ENCODE results near the gene SUMO2. TPM values are rescaled to one million over a fixed set of nuclear protein-coding genes. Genes with fewer than 3 reads are reported as not detected.

SUMO2 gene
- total RNA-seq, 4 donors from 2014 or later, result 61.9 to 100 (median 82.1) TPM

GRCh38 chr17:75183999-75184884 is 1.5 kb upstream of the SUMO2 start:
- H3K4me1 ChIP-seq, result peaks cover 11 to 20% of the 10 kb centered on the region in 2 donors
- intact Hi-C loops (cut with DNase I), result loop anchor here (5.0 kb wide), 1 partner anchor 72 kb away; no protein-coding TSS in a partner anchor
- WGBS, 2 donors, result 96 to 97% methylated on average over 9 of the region's 9 CpGs
- H3K27me3 ChIP-seq, result no peaks in the 10 kb centered on the region
- no peak for TF ChIP-seq POLR2A (IDR thresholded peaks at IDR 0.05)
- no peak for TF ChIP-seq CTCF (IDR thresholded peaks at IDR 0.05)
- no peak overlapping the region for H3K4me3 ChIP-seq (replicated peaks in 1 of 3)
- DNase-seq, result no peak
- H3K9me3 ChIP-seq, result no peaks in the 10 kb centered on the region
- peaks cover 0 to under 1% of the 10 kb centered on the region in 2 donors for H3K36me3 ChIP-seq
- no peak overlapping the region for H3K27ac ChIP-seq

- Histone ChIP-seq H3K36me3 (peaks cover under 1 to 9% of the 10 kb centered on the region in 2 donors), H3K27ac (peak overlapping the region; percentile 92 to 98 (median 97)), H3K9me3 (no peaks in the 10 kb centered on the region), H3K4me3 (replicated peaks in 1 of 3) (peak overlapping the region; percentile 54 to 98 (median 95)), H3K27me3 (no peaks in the 10 kb centered on the region), H3K4me1 (peaks cover 11 to 20% of the 10 kb centered on the region in 2 donors)
- intact Hi-C loops (cut with DNase I), result loop anchor here (5.0 kb wide), 1 partner anchor 70 kb away; no protein-coding TSS in a partner anchor
- DNase-seq, result no peak
- no peak for TF ChIP-seq CTCF (IDR thresholded peaks at IDR 0.05)
- no peak for TF ChIP-seq POLR2A (IDR thresholded peaks at IDR 0.05)
- WGBS, 2 donors, result 0% methylated on average over 7 of the region's 33 CpGs; no CpG with 5 or more reads in 1 of the 2 donors
Observed at GRCh38 chr17:75182319-75182568, 515 bp downstream of the SUMO2 start.

- intact Hi-C loops (cut with DNase I), result loop anchor here (5.0 kb wide), 1 partner anchor 69 kb away; no protein-coding TSS in a partner anchor
- Histone ChIP-seq H3K9me3 (no peaks in the 10 kb centered on the region), H3K27me3 (no peaks in the 10 kb centered on the region), H3K36me3 (peaks cover 6 to 9% of the 10 kb centered on the region in 2 donors), H3K4me1 (peaks cover 11 to 20% of the 10 kb centered on the region in 2 donors), H3K27ac (peak overlapping the region; percentile 92 to 98 (median 97)), H3K4me3 (replicated peaks in 1 of 3) (peak overlapping the region; percentile 54 to 98 (median 95))
- TF ChIP-seq CTCF (IDR thresholded peaks at IDR 0.05), result no peak
- TF ChIP-seq POLR2A (IDR thresholded peaks at IDR 0.05), result no peak
- WGBS, 2 donors, result 0 to 1% methylated on average over 24 to 32 of the region's 34 CpGs
- peak in 1 of 2 donors; percentile 11 for DNase-seq
Observed at GRCh38 chr17:75181608-75182318, 996 bp downstream of the SUMO2 start.

- intact Hi-C loops (cut with DNase I), result loop anchor here (5.0 kb wide), 1 partner anchor 69 kb away; no protein-coding TSS in a partner anchor
- Histone ChIP-seq H3K4me3 (replicated peaks in 1 of 3) (peak overlapping the region in 2 of 3 donors; percentile 54 to 98), H3K4me1 (peaks cover 11 to 20% of the 10 kb centered on the region in 2 donors), H3K27me3 (no peaks in the 10 kb centered on the region), H3K9me3 (no peaks in the 10 kb centered on the region), H3K27ac (no peak overlapping the region), H3K36me3 (peaks cover 9 to 11% of the 10 kb centered on the region in 2 donors)
- WGBS, 2 donors, result 16 to 20% methylated on average over 8 of the region's 8 CpGs
- no peak for TF ChIP-seq CTCF (IDR thresholded peaks at IDR 0.05)
- TF ChIP-seq POLR2A (IDR thresholded peaks at IDR 0.05), result no peak
- no peak for DNase-seq
Observed at GRCh38 chr17:75181110-75181509, 1.6 kb downstream of the SUMO2 start.
